ENCODE data around the gene STAB1. TPM values are rescaled to one million over a fixed set of nuclear protein-coding genes. Genes with fewer than 3 reads are reported as not detected.

The STAB1 gene
- polyA plus RNA-seq, 1 donor (not counting 4 experiments of a cell fraction or from before 2014, with no cell fraction given) = not detected

GRCh38 chr3:52512727-52513126, 17.6 kb downstream of the STAB1 start:
- Histone ChIP-seq H3K9ac (ENCODE audit: control insufficient read depth, extremely low read depth, insufficient read depth, low read length) (no peak overlapping the region), H3K27ac (ENCODE audit: control insufficient read depth, insufficient read depth, low read length) (no peak overlapping the region), H2AFZ (ENCODE audit: control insufficient read depth, low read length) (no peak overlapping the region), H3K36me3 (ENCODE audit: control insufficient read depth in 2 of 2, extremely low read depth in 1 of 2, insufficient read depth in 2 of 2, low read length in 2 of 2) (no peaks in the 10 kb centered on the region), H3K4me2 (ENCODE audit: control insufficient read depth, extremely low read depth, insufficient read depth, low read depth, low read length) (no peak overlapping the region), H3K4me1 (ENCODE audit: control insufficient read depth, extremely low read depth, insufficient read depth, low read length) (no peaks in the 10 kb centered on the region), H3K27me3 (ENCODE audit: control insufficient read depth, extremely low read depth, insufficient read depth, low read length) (peaks cover 10% of the 10 kb centered on the region), H4K20me1 (ENCODE audit: control insufficient read depth, extremely low read depth, insufficient read depth, low read length) (no peaks in the 10 kb centered on the region), H3K4me3 (ENCODE audit: control insufficient read depth in 2 of 3, extremely low read depth in 1 of 3, insufficient read depth in 2 of 3, low read depth in 1 of 3, low read length in 3 of 3) (no peak overlapping the region), H3K9me3 (ENCODE audit: control insufficient read depth, low read depth, low read length) (no peaks in the 10 kb centered on the region), H3K9me1 (ENCODE audit: control insufficient read depth, extremely low read depth, insufficient read depth, low read length) (no peaks in the 10 kb centered on the region), H3K79me2 (ENCODE audit: control insufficient read depth, insufficient read depth, low read length) (no peaks in the 10 kb centered on the region)
- dilution Hi-C loops (cut with MboI; ENCODE audit: extremely low pct_ligation_motif_present, low sequenced_read_pairs) = no loop called here
- FAIRE-seq (no peak), DNase-seq (ENCODE audit: low read depth, low spot score) (no peak)
- no peak for TF ChIP-seq CTCF (optimal IDR thresholded peaks at IDR 0.05 in 1 of 3, IDR thresholded peaks at IDR 0.05 in 1 of 3, conservative IDR thresholded peaks at IDR 0.05 in 1 of 3; ENCODE audit: extremely low read depth in 1 of 3, insufficient read depth in 2 of 3, low read length in 3 of 3)
- TF ChIP-seq EZH2 (IDR thresholded peaks at IDR 0.05; ENCODE audit: low read length) = no peak

- H3K4me3 ChIP-seq (ENCODE audit: control insufficient read depth in 2 of 3, extremely low read depth in 1 of 3, insufficient read depth in 2 of 3, low read depth in 1 of 3, low read length in 3 of 3) = no peak overlapping the region
- H3K4me1 ChIP-seq (ENCODE audit: control insufficient read depth, extremely low read depth, insufficient read depth, low read length) = no peaks in the 10 kb centered on the region
- no peaks in the 10 kb centered on the region for H3K9me3 ChIP-seq (ENCODE audit: control insufficient read depth, low read depth, low read length)
- dilution Hi-C loops (cut with MboI; ENCODE audit: extremely low pct_ligation_motif_present, low sequenced_read_pairs) = no loop called here
- no peak overlapping the region for H2AFZ ChIP-seq (ENCODE audit: control insufficient read depth, low read length)
- TF ChIP-seq EZH2 (IDR thresholded peaks at IDR 0.05; ENCODE audit: low read length) (no peak), CTCF (optimal IDR thresholded peaks at IDR 0.05 in 1 of 3, IDR thresholded peaks at IDR 0.05 in 1 of 3, conservative IDR thresholded peaks at IDR 0.05 in 1 of 3; ENCODE audit: extremely low read depth in 1 of 3, insufficient read depth in 2 of 3, low read length in 3 of 3) (no peak)
- H3K9me1 ChIP-seq (ENCODE audit: control insufficient read depth, extremely low read depth, insufficient read depth, low read length) = no peaks in the 10 kb centered on the region
- peaks cover 13% of the 10 kb centered on the region for H3K27me3 ChIP-seq (ENCODE audit: control insufficient read depth, extremely low read depth, insufficient read depth, low read length)
- FAIRE-seq = no peak
- no peak overlapping the region for H3K9ac ChIP-seq (ENCODE audit: control insufficient read depth, extremely low read depth, insufficient read depth, low read length)
- no peaks in the 10 kb centered on the region for H4K20me1 ChIP-seq (ENCODE audit: control insufficient read depth, extremely low read depth, insufficient read depth, low read length)
- no peak overlapping the region for H3K27ac ChIP-seq (ENCODE audit: control insufficient read depth, insufficient read depth, low read length)
- no peaks in the 10 kb centered on the region for H3K36me3 ChIP-seq (ENCODE audit: control insufficient read depth in 2 of 2, extremely low read depth in 1 of 2, insufficient read depth in 2 of 2, low read length in 2 of 2)
- DNase-seq (ENCODE audit: low read depth, low spot score) = no peak
- no peaks in the 10 kb centered on the region for H3K79me2 ChIP-seq (ENCODE audit: control insufficient read depth, insufficient read depth, low read length)
- no peak overlapping the region for H3K4me2 ChIP-seq (ENCODE audit: control insufficient read depth, extremely low read depth, insufficient read depth, low read depth, low read length)
These were observed 18.1 kb downstream of the STAB1 start for GRCh38 chr3:52513281-52513680.
